ENCODE data around the gene BMP7.
"Not testable (repeated sequence)": the region's sequence is repeated elsewhere in the genome, so short reads cannot be mapped to it uniquely, and the experiment has no call there.

BMP7 gene

DNA sequence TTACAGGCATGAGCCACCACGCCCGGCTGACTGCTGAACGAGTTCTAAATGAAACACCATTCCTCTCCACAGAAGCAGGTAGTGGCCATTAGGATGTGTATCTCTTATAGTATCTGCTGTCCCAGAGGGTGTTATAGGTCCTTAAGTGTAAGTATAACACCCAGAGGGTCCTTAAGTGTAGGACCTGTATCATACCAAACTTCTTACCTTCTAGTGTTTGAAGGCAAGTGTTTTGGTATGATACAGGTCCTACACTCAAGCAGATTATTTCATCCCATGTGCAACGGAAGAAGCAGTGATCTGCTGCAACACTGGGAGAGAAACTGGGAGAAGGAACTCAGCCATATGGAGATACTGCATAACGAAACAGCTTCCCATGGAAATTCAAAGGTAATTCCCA, 17.4 kb downstream of the BMP7 start:
- DNase-seq (ENCODE audit: low read depth in 2 of 2), result no peak

DNA sequence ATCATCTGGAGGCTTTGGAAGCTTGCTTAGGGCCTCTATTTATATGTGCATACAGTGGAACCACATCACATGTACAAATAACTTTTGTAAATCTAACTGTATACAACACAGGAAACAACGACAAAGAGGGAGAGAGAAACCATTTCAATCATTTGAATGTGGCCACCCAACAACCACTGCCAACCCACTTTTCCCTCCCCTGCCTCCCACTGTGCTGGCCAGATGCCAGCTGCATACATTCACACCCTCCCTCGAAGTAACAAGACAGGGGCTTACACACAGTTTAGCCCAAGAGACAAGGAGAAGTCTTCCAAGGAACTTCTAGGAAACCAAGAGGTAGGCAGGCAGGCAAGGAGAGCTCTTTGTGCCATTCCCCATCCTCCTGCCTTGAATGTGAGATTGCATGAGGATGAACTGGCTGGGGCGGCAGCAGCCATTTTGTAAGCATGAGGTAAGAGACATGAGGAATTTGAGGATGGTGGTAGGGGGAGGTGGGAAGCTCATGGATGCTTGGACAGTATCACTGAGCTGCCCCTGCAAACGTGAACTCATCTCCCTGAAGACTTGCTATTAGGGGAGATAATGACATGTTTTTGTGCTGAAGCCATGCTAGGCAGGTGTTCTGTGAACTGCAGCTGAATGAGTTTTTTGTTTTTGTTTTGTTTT, 18.2 kb downstream of the BMP7 start:
- no peak for DNase-seq (ENCODE audit: low read depth in 2 of 2)

DNA sequence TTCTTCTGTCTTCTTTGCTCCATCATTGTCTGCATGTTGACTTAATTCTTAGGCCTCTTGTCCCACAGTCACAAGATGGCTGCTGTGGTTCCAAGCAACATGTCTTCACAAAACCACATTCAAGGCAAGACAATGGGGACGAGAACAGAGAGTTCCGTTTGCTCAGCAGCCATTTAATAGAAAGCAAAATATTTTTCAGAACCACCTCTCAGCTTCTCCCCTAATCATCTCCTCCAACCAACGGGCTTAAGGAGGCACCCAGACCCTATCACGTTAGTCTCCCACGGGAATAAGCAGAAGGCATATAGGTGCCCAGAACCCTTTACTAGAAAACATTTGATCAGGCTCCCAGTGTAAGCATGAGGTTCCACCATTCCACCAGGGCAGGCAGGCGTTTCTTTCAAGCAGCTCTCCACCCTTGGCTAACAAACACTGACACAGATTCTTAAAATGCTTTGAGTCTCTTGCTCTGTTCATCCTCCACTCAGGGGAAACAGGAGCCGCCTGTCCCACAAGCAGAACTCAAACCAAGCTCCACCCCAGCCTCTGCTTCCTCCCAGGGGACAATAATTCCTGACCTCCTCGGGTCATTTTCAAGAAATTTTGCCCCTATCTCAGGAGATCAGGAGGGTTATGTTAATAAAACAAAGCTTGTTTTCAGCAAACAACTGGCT, 19.0 kb downstream of the BMP7 start:
- DNase-seq (ENCODE audit: low read depth in 2 of 2), result no peak

DNA sequence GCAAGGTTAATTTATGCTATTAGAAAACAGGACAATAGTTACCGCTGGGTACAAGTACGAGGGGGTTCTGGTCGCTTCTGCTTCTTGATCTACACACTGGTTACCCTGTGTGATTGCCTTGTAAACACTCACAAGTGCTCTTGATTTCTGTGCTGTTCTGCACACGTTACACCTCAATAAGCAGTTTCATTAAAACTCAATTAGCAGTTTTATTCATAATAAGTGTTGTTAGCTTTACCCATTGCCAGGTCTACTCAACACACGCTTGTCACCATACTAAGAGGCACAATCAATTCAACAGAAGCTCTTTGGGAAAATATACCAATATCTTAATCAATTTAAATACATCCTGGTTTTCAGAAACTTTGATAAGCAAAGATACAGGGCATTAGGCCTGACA, 20.4 kb downstream of the BMP7 start:
- no peak for DNase-seq (ENCODE audit: low read depth in 2 of 2)

DNA sequence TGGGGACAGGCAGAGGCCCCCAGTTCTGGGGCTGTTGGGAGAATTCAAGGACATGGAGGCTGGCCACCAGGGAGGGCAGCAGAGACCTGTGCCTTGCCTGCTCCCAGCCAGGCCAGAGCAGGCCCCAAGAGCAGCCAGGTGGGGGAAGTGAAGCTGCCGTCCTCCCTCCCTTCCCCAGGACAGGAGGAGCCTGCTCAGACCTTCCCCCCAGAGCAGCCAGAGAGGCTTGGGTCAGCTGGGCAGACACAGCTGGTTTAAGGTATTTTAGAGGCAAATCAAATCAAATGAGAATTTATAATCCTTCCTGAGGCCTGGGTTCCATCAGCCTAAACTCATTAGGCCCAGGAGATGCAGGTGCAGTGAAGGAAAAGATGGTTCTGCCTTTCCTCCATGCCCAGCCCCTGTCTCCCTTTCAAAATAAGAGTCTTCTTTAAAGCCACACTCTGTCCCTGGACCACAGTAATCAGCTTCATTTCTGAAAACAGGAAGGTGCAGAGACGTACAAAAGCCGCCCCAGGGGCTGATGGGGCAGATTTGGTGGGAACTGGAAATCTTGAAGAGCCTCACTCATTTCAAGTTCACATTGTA, 21.7 kb downstream of the BMP7 start:
- no peak for DNase-seq (ENCODE audit: low read depth in 2 of 2)

DNA sequence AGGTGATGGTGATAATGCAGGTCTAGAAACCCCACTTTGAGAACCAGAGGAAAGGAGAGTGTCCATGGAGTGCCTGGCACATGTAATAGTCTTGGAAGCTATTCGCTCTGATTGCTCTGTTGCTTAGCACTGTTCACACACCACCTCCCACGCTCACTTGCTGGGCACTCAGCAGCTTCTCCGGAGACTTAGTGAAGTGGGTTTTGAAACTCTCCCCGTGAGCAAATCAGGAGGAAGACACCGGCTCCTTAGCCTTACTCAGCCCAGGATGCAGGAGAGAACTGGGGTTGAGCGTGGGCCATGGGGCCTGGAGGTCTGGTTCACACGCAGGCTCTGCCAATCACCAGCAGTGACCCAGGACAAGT, 22.2 kb downstream of the BMP7 start:
- DNase-seq (ENCODE audit: low read depth in 2 of 2), result no peak

DNA sequence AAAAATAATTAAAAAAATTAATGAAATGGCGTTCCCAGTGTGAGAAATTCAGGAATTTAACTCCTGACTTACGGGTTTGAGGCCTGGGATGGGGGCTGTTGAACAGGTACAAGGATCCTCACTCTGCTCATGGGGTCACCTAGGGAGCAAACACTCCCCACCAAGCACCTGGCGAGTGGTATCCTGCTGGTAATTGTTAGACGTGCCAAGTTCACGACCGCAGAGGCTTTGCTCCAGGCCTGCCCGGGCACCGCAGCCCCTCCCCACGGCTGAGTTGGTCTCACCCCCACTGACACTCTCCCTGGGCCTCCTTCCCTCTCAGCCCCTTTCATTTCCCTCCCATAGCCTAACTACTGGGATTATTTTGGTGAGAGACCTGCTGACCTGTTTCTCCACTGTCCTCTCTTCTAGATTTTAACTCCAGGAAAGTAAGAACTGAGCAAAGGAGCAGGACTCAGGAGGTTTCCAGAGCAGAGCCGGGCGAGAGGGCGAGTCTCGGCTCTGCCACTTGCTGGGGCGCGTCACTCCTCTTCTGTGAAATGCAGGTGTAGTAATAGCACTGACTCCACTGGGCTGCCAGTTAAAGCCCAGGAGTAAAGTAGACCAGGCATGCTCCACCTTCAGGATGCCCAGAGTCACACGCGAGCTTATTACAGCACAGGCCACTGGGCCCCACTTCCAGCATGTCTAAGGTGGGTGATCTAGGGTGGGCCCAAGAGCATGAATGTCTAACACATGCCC, 22.8 kb downstream of the BMP7 start:
- DNase-seq (ENCODE audit: low read depth in 2 of 2), result no peak

DNA sequence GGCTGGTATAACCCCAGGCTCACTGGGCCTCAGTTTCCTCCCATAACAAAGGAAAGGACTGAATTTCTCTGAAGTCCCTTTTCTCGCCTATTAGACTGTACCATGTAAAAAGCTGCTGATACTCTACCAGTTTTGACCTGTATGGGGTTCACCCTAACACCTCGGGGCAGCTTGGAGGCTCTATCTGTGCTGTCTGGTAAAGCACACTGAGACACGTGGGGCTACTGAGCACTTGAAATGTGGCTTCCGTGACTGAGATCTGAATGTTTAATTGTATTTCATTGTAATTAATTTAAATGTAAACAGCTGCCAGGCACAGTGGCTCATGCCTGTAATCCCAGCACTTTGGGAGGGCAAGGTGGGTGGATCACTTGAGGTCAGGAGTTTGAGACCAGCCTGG, 24.0 kb downstream of the BMP7 start:
- DNase-seq (ENCODE audit: low read depth in 2 of 2), result no peak

DNA sequence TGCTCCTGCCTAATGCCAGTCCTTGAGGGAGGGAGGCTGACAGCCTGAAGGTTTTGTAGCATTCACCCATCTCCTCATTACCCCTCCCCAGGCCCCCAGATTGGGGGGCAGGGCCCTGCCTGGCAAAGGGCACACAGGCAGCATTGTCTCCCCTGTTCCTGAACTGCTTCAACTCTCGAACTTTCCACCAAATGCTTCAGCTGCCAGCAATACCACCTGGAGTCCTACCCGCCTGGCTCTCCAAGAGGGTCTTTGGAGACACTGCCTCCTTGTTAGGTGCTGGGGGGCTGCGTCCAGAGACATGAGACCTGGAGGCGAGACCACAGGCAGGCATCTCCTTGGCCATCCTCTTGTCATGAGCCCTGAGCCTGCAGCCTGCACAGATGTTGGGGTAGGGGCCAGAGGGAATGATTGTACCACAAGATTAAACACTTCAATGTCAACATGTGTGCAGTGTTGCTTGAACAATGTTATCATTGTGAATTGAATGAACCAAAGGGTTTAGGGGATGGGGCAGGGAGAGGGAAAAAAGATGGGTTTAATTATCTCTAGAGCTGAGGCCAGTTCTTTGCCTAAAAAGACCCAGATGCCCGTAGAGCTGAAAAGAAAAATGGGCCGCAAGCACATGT, 25.0 kb downstream of the BMP7 start:
- DNase-seq (ENCODE audit: low read depth in 2 of 2), result no peak

DNA sequence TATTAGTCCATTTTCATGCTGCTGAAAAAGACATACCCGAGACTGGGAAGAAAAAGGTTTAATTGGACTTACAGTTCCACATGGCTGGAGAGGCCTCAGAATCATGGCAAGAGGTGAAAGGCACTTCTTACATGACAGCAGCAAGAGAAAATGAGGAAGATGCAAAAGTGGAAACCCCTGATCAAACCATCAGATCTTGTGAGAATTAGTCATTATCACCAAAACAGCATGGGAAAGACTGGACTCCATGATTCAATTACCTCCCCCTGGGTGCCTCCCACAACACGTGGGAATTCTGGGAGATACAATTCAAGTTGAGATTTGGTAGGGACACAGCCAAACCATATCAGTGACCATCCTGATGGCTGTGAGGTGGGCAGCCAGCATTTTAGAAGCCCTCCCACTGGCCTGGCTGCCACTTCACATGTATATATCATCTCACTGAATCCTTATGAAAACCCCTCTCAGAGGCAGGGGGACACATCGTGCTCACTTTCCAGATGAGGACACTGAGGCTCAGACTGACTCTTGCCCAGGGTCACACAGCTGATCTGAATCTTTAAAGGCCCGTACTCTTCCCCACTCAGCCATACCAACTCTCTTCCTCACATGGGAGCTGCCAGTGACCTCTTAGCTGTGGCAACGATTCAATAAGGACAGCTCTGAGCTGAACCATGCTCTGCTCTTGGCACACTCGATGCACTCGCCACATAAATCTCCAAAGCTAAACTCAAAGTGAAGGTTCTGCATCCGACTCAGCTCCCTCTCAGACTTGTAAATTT, 25.7 kb downstream of the BMP7 start:
- no peak for DNase-seq (ENCODE audit: low read depth in 2 of 2)

DNA sequence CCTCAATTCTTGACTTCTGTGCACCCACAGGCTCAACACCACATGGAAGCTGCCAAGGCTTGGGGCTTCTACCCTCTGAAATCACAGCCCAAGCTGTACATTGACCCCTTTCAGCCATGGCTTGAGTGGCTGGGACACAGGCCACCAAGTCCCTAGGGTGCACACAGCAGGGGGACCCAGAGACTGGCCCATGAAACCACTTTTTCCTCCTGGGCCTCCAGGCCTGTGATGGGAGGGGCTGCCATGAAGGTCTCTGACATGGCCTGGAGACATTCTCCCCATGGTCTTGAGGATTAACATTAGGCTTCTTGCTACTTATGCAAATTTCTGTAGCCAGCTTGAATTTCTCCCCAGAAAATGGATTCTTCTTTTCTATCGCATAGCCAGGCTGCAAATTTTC, 26.7 kb downstream of the BMP7 start:
- not testable (repeated sequence) for DNase-seq (ENCODE audit: low read depth in 2 of 2)

DNA sequence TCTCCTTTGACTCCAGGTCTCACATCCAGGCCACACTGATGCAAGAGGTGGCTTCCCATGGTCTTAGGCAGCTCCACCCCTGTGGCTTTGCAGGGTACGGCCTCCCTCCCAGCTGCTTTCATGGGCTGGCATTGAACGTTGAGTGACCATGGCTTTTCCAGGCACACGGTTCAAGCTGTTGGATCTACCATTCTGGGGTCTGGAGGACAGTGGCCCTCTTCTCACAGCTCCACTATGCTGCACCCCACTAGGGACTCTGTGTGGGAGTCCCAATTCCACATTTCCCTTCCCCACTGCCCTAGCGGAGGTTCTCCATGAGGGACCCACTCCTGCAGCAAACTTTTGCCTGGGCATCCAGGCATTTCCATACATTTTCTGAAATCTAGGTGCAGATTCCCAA, 27.1 kb downstream of the BMP7 start:
- not testable (repeated sequence) for DNase-seq (ENCODE audit: low read depth in 2 of 2)

DNA sequence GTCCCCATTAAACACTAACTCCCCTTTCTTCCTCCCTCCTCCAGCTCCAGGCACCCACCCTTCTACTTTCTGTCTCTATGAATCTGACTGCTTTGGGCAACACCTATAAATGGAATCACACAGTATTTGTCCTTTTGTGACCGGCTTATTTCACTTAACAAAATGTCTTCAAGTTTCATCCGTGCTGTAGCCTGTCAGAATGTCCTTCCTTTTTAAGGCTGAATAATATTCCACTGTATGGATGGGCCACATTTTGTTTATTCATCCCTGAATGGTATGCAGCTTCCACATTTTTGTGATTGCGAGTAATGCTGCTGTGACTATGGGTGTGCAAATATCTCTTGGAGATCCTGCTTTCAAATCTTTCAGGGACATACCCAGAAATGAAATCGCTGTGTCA, 28.4 kb downstream of the BMP7 start:
- no peak for DNase-seq (ENCODE audit: low read depth in 2 of 2)

DNA sequence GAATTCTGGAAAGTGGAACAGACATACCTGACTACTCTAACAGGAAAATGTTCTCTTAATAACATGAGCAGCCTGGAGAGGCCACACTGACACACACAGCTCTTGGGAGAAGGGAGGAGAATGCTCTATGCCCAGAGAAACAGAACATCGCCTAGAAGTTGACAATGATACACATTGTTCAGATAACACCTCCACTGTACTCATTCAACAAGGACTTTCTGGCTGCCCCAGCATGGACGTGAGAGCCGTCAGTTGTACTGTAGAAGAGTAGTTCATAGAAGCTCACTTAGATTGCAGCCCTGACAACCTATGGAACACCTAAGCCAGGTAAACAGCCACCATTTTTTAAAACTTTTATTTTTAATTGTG, 28.9 kb downstream of the BMP7 start:
- no peak for DNase-seq (ENCODE audit: low read depth in 2 of 2)

DNA sequence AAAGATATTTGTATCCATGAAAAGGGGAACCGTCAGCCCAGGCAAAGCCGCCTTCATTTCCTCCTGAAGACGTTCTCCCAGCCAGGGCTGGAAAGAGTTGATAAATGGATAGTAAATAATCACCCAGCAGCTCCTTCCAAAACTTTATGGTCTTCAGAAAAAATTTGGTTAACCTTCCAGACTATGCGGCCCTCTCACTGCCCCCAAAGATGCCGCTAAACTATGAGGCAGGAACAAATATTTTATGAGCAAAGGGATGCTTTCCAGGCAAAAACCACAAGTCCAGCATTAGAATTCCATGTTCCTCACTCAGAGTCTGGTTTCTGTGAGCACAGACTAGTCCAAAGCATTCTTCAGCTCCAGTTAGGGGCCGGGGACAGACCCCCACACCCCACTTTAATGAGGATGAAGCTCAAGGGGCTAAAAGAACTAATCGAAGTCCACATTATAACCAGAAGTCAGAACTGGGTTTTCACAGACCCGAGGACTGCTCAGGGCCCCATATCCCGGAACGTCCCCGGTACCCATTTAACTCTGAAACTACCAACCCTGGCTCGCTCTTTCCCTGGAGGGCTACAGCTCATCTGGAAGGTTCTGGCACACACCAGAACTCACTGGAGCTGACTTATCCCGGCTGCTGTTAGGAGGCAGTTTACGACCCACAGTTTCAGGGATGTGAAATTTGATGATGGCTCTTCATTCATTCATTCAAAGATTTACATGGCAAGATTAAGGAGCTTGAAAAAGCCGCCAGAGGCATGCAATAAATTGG, 29.4 kb downstream of the BMP7 start:
- no peak for DNase-seq (ENCODE audit: low read depth in 2 of 2)

DNA sequence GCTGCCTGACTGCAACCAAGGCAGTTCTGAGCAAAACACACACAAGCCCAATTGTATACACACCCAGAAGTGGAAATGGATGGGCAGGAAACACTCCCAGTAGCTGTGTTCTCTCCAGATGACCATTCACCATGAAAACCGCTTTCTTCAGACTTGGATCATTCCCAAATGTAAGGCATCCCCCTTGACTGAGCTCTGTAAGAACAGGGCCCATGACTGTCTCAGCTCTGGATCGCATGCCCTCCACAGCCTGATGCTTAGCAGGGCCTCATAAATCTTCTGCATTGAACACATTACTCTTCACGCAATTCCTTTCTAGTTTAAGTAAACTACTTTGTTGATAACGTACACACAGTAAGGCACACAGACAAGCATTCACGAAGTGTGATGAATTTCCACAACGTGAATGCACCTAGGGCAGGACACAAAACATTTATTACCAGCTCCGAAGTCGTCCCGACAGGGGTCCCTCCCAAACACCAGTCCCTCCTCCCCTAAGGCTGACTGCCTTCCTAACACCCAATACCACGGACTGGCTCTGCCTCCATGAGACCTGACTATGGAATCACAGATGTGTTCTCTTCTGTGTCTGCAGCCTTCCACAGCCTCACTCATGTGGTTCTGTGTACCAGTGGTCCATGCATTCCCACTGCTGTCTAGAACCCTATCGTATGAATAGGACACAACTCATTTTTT, 31.7 kb downstream of the BMP7 start:
- no peak for DNase-seq (ENCODE audit: low read depth in 2 of 2)

DNA sequence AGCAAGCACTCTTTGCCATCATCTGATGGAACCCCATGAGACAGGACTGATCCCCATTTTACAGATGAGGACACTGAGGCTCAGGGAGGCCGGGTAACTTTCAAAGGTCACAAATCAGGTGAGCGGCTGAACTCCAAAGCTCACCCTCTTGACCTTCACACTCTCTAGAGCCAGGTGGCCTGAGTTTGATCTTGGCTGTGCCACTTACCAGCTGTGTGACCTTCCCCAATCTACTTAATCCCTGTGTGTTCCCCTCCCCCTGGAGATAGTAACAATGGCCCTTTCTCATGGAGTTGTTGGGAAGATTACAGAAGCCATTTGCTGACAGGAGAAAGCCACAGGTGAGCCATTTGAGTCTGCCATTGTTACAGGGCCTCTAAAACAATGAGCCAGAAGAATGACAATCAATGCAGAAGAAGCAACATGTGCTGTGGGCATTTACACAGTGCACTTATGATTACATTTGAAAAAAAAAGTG, 34.5 kb downstream of the BMP7 start:
- no peak for DNase-seq (ENCODE audit: low read depth in 2 of 2)

DNA sequence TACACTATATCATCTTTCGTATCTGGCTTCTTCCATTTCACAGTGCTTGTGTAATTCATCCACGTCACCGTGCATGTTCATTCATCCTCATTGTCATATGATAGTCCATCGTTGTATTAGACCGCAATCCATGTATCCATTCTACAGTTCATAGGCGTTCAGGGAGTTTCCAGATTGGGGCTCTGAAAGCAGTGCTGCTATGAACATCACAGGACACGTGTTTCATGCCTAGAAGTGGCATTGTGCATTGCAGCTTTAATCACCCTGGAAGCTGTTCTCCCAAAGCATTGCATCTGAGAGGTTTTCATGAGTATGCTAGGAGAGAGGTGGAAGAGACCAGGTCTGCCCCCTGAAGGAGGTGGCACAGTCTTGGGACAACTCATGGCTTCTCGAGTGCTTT, 35.3 kb downstream of the BMP7 start:
- DNase-seq (ENCODE audit: low read depth in 2 of 2), result no peak

DNA sequence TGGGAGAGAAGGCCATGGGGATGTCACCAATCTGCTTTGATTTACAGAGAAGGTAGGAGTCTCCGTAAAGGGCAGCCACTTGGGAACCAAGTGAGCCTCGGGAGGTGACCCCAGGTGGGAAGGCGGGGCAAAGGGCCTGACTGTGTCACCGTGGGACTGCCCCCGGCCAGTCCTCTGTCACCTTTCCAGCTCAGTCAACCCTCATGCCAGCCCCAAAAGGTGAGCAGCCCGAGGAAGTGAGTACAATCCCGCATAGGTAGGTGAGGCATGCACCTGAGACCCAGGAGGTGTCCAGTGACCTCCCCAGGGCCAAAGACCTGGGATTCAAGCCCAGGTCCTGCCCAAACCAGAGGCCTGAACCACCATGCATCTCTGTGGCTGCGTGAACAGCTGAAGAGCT, 36.2 kb downstream of the BMP7 start:
- no peak for DNase-seq (ENCODE audit: low read depth in 2 of 2)

DNA sequence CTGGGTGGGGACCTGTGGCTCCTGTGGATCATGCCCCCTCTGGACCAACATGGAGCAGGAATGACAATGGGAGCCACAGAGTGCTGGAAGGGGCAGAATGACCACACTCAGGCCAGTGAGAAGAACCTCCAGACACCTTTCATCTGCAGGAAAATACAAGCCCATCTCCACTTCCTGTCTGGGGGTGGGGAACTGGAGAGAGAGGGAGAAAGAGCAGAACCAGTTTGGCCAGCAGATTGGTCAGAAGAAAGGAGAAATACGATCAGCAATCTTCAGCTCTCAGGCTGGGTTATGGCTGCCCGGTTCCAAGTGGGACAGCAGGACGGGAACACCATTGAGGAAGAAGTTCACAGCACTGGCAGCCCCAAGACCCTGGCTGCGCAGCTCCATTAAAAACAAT, 37.0 kb downstream of the BMP7 start:
- no peak for DNase-seq (ENCODE audit: low read depth in 2 of 2)

Data from stimulated activated CD8-positive, alpha-beta memory T cell treated with anti-CD3 and anti-CD28 coated beads, Interleukin-7, amount 100 ng/mL, for 1 hour (primary cell).